Endodermal cell (in vitro differentiated cells): ENCODE measurements around the gene TACR1. TPM values are rescaled to one million over a fixed set of nuclear protein-coding genes. Genes with fewer than 3 reads are reported as not detected.

ENCODE experiments used
- DNase-seq: peaks from one replicate; pipeline ENCODE4 v3.0.0-alpha.2; 2017
- H3K27ac ChIP-seq: 2 replicates; pipeline ENCODE4 v1.5.1; 2013; ENCODE audit warnings: mild to moderate bottlenecking, low read depth, low read length, moderate library complexity
- H3K27me3 ChIP-seq: 2 replicates; pipeline ENCODE4 v1.6.1; 2013; ENCODE audit warnings: mild to moderate bottlenecking, low read length, moderate library complexity; ENCODE audit not compliant: insufficient read depth, control insufficient read depth, poor library complexity, severe bottlenecking
- H3K36me3 ChIP-seq: 2 replicates; pipeline ENCODE4 v1.7.0; 2013; ENCODE audit warnings: mild to moderate bottlenecking, low read length, moderate library complexity; ENCODE audit not compliant: control insufficient read depth, insufficient read depth
- H3K4me1 ChIP-seq: one replicate; pipeline ENCODE4 v1.7.0; 2013; ENCODE audit warnings: low read length; ENCODE audit not compliant: control insufficient read depth, insufficient read depth
- H3K4me3 ChIP-seq: 2 replicates; pipeline ENCODE4 v1.5.1; 2013; ENCODE audit warnings: mild to moderate bottlenecking, low read length, moderate library complexity
- H3K9ac ChIP-seq: 2 replicates; pipeline ENCODE4 v1.6.1; 2013; ENCODE audit warnings: mild to moderate bottlenecking, low read length, moderate library complexity; ENCODE audit not compliant: poor library complexity, severe bottlenecking; ENCODE audit errors: extremely low read depth
- H3K9me3 ChIP-seq: 2 replicates; pipeline ENCODE4 v1.6.1; 2013; ENCODE audit warnings: mild to moderate bottlenecking, low read length, moderate library complexity; ENCODE audit not compliant: control insufficient read depth
- H3K27ac Mint-ChIP-seq: 2 replicates; pipeline ENCODE4 v1.8.0; 2020; ENCODE audit warnings: mixed read lengths
- H3K27me3 Mint-ChIP-seq: 2 replicates; pipeline ENCODE4 v1.8.0; 2021; ENCODE audit warnings: mild to moderate bottlenecking, mixed read lengths; ENCODE audit not compliant: insufficient read depth
- H3K36me3 Mint-ChIP-seq: 2 replicates; pipeline ENCODE4 v1.8.0; 2020; ENCODE audit warnings: low read depth, mixed read lengths
- H3K4me1 Mint-ChIP-seq: 2 replicates; pipeline ENCODE4 v1.8.0; 2020; ENCODE audit warnings: mixed read lengths
- H3K4me3 Mint-ChIP-seq: 2 replicates; pipeline ENCODE4 v1.8.0; 2020; ENCODE audit warnings: mild to moderate bottlenecking, moderate library complexity, mixed read lengths
- H3K9me3 Mint-ChIP-seq: 2 replicates; pipeline ENCODE4 v1.8.0; 2020; ENCODE audit warnings: mild to moderate bottlenecking, mixed read lengths
- whole genome bisulfite sequencing, 2 experiments: methylation state at CpG; one replicate each; pipeline versions ENCODE4 v1.1.5 to v1.1.7; 2013; ENCODE audit warnings: missing lambda C conversion rate in 2 of 2, mixed read lengths in 1 of 2; ENCODE audit not compliant: insufficient coverage in 1 of 2, insufficient read length in 1 of 2; 5-methylcytosine and 5-hydroxymethylcytosine counted together
- total RNA-seq, 2 donors: library from RNA; stranded (reverse); fragmentation: NEBNext Ultra II Directional in 1 of 2; extraction: Animal tissue kit (Norgen Biotek cat#: 25700) in 1 of 2; gene quantifications; 2 replicates in 1 of 2; 3 replicates in 1 of 2; pipeline ENCODE4 v1.2.1, GENCODE V29; 2021
- TF ChIP-seq, protein P1 (sequence below): fragments of 200-600 bp; sonication (generic); conservative IDR thresholded peaks from 2 replicates; pipeline ENCODE4 v1.5.0; 2021; ENCODE audit warnings: antibody characterized with exemption, mild to moderate bottlenecking

TACR1 gene
- total RNA-seq, 2 donors from 2014 or later, result 0.09 to 0.69 TPM

DNA sequence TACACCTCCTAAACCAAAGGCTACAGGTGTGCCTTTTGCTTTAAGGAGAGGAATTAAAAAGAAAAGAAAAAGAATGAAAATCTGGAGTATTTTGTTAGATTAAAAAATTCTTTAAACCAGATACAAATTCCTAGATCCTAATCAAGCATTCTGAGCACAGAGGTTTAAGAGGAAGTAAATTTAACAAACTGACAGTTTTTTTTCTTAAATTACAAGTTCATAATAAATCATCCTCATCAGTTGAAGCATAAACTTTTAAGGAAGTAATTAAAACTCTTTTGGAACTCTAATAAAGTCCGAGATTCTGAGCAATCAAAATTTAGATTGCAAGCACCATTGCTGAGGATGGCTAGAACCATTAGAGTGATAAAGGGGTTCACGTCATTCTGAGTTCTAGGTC, 165.8 kb downstream of the TACR1 start:
- H3K9ac ChIP-seq, result no peak overlapping the region
- DNase-seq, result no peak
- Mint-ChIP-seq H3K27ac (no peak overlapping the region), H3K4me1 (no peaks in the 10 kb centered on the region), H3K4me3 (no peak overlapping the region), H3K36me3 (no peaks in the 10 kb centered on the region), H3K9me3 (no peaks in the 10 kb centered on the region), H3K27me3 (no peaks in the 10 kb centered on the region)
- no peak overlapping the region for H3K4me3 ChIP-seq
- no peaks in the 10 kb centered on the region for H3K27me3 ChIP-seq
- H3K36me3 ChIP-seq, result no peaks in the 10 kb centered on the region
- TF ChIP-seq, protein P1, sequence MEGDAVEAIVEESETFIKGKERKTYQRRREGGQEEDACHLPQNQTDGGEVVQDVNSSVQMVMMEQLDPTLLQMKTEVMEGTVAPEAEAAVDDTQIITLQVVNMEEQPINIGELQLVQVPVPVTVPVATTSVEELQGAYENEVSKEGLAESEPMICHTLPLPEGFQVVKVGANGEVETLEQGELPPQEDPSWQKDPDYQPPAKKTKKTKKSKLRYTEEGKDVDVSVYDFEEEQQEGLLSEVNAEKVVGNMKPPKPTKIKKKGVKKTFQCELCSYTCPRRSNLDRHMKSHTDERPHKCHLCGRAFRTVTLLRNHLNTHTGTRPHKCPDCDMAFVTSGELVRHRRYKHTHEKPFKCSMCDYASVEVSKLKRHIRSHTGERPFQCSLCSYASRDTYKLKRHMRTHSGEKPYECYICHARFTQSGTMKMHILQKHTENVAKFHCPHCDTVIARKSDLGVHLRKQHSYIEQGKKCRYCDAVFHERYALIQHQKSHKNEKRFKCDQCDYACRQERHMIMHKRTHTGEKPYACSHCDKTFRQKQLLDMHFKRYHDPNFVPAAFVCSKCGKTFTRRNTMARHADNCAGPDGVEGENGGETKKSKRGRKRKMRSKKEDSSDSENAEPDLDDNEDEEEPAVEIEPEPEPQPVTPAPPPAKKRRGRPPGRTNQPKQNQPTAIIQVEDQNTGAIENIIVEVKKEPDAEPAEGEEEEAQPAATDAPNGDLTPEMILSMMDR, result no peak
- H3K4me1 ChIP-seq, result no peaks in the 10 kb centered on the region
- H3K27ac ChIP-seq, result no peak overlapping the region
- H3K9me3 ChIP-seq, result no peaks in the 10 kb centered on the region
- 87 to 88% methylated on average over 2 of the region's 2 CpGs for WGBS, 2 experiments

DNA sequence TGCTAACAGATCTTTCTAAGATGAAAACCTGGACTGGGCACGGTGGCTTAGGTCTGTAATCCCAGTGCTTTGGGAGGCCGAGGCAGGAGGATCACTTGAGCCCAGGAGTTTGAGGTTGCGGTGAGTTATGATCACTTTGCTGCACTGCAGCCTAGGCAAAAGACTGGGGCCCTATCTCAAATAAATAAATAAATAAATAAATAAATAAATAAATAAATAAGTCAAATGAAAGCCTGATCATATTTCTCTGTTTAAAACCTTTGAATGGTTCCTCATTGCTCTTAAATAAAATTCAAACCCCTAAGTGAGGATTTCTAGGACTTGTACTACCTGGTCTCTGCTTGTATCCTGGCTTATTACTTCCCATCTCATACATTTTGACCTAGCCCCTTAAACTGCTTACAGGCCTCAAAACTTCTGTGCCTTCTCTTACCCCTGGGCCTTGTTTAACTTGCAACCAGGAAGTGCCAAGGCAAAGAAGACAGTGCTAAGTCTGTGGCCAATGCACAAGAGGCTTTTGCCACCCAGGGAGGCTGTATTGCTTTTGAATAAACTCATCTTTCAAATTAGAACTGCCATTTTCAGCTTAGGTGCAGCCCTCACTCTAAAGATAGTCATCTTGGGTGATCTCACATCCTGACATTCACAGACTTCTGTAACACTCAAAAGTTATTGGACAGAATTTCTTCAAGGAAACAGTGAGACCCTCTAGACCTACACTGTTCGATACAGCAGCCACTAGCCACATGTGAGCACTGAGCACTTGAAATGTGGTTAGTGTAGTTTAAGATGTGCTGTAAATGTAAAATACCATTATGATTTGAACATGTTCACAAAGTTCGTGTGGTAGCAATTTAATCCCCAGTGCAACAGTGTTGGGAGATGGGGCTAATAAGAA, 167.2 kb downstream of the TACR1 start:
- Mint-ChIP-seq H3K27ac (no peak overlapping the region), H3K27me3 (no peaks in the 10 kb centered on the region), H3K4me3 (no peak overlapping the region), H3K36me3 (no peaks in the 10 kb centered on the region), H3K4me1 (no peaks in the 10 kb centered on the region), H3K9me3 (no peaks in the 10 kb centered on the region)
- Histone ChIP-seq H3K36me3 (no peaks in the 10 kb centered on the region), H3K27me3 (no peaks in the 10 kb centered on the region), H3K4me3 (no peak overlapping the region), H3K9me3 (no peaks in the 10 kb centered on the region), H3K9ac (no peak overlapping the region), H3K27ac (no peak overlapping the region), H3K4me1 (no peaks in the 10 kb centered on the region)
- 91 to 92% methylated on average over 2 to 5 of the region's 5 CpGs for WGBS, 2 experiments
- no peak for DNase-seq
- TF ChIP-seq, protein P1, result no peak

DNA sequence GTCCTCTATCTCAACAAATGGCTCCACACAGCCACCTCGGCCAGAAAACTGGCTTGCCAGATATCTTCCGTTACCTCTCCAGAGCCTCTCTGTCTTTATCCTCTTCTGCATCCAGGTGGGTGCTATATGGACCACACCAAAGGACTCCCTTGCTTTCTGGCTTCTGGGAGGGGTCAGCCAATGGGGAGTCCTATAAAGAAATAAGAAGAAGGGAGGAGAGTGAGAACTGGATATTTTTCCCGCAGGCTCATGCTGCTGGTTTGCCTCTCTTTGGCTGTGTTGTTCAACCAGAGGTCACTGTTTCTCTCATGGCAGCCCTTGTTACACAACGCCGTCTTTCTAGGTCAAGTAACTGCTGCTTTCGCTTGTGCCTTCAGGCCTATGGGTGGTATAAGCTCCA, 168.1 kb downstream of the TACR1 start:
- Mint-ChIP-seq H3K9me3 (no peaks in the 10 kb centered on the region), H3K36me3 (no peaks in the 10 kb centered on the region), H3K4me1 (no peaks in the 10 kb centered on the region), H3K4me3 (no peak overlapping the region), H3K27ac (no peak overlapping the region), H3K27me3 (no peaks in the 10 kb centered on the region)
- Histone ChIP-seq H3K27me3 (no peaks in the 10 kb centered on the region), H3K4me3 (no peak overlapping the region), H3K27ac (no peak overlapping the region), H3K9me3 (no peaks in the 10 kb centered on the region), H3K36me3 (no peaks in the 10 kb centered on the region), H3K9ac (no peak overlapping the region), H3K4me1 (no peaks in the 10 kb centered on the region)
- DNase-seq, result no peak
- 93 to 97% methylated on average over 3 to 6 of the region's 6 CpGs for WGBS, 2 experiments
- TF ChIP-seq, protein P1, result no peak
